ENCODE measurements around the gene LAYN. TPM values are rescaled to one million over a fixed set of nuclear protein-coding genes. Genes with fewer than 3 reads are reported as not detected.

Gene LAYN
- total RNA-seq (ENCODE audit: low replicate concordance): 34.2 and 48.7 TPM in 2 replicates

- TF ChIP-seq CTCF (IDR thresholded peaks at IDR 0.05; ENCODE audit: insufficient read depth, low read length): no peak
- peak; percentile 26 for DNase-seq (ENCODE audit: low read depth)
- H3K4me3 ChIP-seq (ENCODE audit: low read depth, low read length): peak within 1 kb of the TSS; percentile 68
These were observed at the start of gene LAYN for GRCh38 chr11:111540114-111540936. Gene LAYN, plus strand, starts transcription at chr11:111540720. Its CDS starts 124 bp downstream, at chr11:111540844.

- no peak overlapping the region for H3K4me3 ChIP-seq (ENCODE audit: low read depth, low read length)
- no peak for TF ChIP-seq CTCF (IDR thresholded peaks at IDR 0.05; ENCODE audit: insufficient read depth, low read length)
- no peak for DNase-seq (ENCODE audit: low read depth)
These were observed 46.5 kb upstream of the LAYN start for GRCh38 chr11:111494040-111494439.

- no peak overlapping the region for H3K4me3 ChIP-seq (ENCODE audit: low read depth, low read length)
- peak; percentile 25 for DNase-seq (ENCODE audit: low read depth)
- no peak for TF ChIP-seq CTCF (IDR thresholded peaks at IDR 0.05; ENCODE audit: insufficient read depth, low read length)
These were observed 41.0 kb upstream of the LAYN start for GRCh38 chr11:111499483-111499882.

GRCh38 chr11:111500481-111500880 lies 40.0 kb upstream of the LAYN start:
- DNase-seq (ENCODE audit: low read depth): no peak
- no peak for TF ChIP-seq CTCF (IDR thresholded peaks at IDR 0.05; ENCODE audit: insufficient read depth, low read length)
- H3K4me3 ChIP-seq (ENCODE audit: low read depth, low read length): no peak overlapping the region

- no peak for TF ChIP-seq CTCF (IDR thresholded peaks at IDR 0.05; ENCODE audit: insufficient read depth, low read length)
- no peak for DNase-seq (ENCODE audit: low read depth)
- H3K4me3 ChIP-seq (ENCODE audit: low read depth, low read length): no peak overlapping the region
These were observed 37.9 kb upstream of the LAYN start for GRCh38 chr11:111502611-111503010.

- DNase-seq (ENCODE audit: low read depth): peak; percentile 32
- H3K4me3 ChIP-seq (ENCODE audit: low read depth, low read length): no peak overlapping the region
- TF ChIP-seq CTCF (IDR thresholded peaks at IDR 0.05; ENCODE audit: insufficient read depth, low read length): no peak
These were observed 30.2 kb upstream of the LAYN start for GRCh38 chr11:111510311-111510710.
